SH-SY5Y (cell line): ENCODE data around the gene HNRNPU.

ENCODE experiments used
- GATA2 ChIP-seq: IDR thresholded peaks from 2 replicates; pipeline ENCODE4 v1.6.1; 2011; ENCODE audit warnings: mild to moderate bottlenecking, low read depth, low read length
- GATA3 ChIP-seq: IDR thresholded peaks from 2 replicates; pipeline ENCODE4 v1.6.1; 2011; ENCODE audit warnings: low read depth, mild to moderate bottlenecking, low read length, moderate library complexity

GRCh38 chr1:244835276-244836134 lies 28.8 kb downstream of the HNRNPU start, which contains the start of gene COX20:
- TF ChIP-seq GATA2, result no peak; the same call in 1 of the 2 replicates
- TF ChIP-seq GATA3, result no peak
